ENCODE data around the gene ACOD1. TPM values are rescaled to one million over a fixed set of nuclear protein-coding genes. Genes with fewer than 3 reads are reported as not detected.

The ACOD1 gene
- total and polyA plus RNA-seq, 2 of the 13 experiments (the other 11 are each of a cell fraction or from before 2014, with no cell fraction given): not detected

DNA sequence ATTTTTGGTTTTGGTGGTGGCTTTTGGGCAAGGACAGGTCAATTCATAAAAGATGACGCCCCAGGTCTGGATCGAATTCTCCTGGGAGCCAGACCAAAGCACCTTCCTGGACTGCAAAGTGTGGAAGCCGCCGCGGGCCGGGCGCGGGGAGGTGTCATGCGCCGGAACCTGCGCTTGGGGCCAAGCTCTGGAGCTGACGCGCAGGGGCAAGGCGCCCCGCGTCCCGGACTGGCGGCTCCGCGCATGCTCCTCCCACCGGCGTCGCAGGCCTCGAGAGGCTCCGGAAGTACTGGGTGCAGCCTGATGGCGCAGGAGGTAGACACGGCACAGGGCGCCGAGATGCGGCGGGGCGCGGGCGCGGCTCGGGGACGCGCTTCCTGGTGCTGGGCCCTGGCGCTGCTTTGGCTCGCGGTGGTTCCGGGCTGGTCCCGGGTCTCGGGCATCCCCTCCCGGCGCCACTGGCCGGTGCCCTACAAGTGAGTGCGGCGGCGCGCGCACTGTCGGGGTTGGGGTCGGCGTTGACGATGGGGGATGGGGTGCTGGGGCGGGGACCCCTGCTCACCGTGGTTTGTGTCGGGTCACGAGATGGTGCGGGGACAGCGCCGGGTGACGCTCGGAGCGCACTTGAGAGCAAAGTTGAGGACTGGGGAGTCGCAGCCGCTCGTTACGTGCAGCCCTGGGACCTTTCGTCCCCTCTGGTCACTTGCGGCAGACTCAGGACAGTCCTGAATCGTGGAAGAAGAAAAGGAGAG, 43.7 kb downstream of the ACOD1 start, which contains the start of gene CLN5 (continued):
- TF ChIP-seq ZNF432 (CRISPR knock-in tag; IDR thresholded peaks at IDR 0.05; ENCODE audit: borderline replicate concordance) (no peak), TARDBP (CRISPR knock-in tag; IDR thresholded peaks at IDR 0.05) (no peak; the same call in 1 of the 2 replicates), ZNF572 (CRISPR knock-in tag; IDR thresholded peaks at IDR 0.05) (no peak), SALL2 (CRISPR knock-in tag; IDR thresholded peaks at IDR 0.05) (peak; percentile 95), BORCS8-MEF2B (CRISPR knock-in tag; IDR thresholded peaks at IDR 0.05) (peak; percentile 77; the same call in 1 of the 2 replicates), MLLT10 (CRISPR knock-in tag; IDR thresholded peaks at IDR 0.05) (no peak), ZNF724P (CRISPR knock-in tag; IDR thresholded peaks at IDR 0.05; ENCODE audit: borderline replicate concordance) (peak; percentile 94; the same call in 1 of the 2 replicates), KAT7 (CRISPR knock-in tag; IDR thresholded peaks at IDR 0.05; ENCODE audit: borderline replicate concordance) (peak; percentile 74; the same call in 1 of the 2 replicates), ZNF777 (CRISPR knock-in tag; IDR thresholded peaks at IDR 0.05) (peak; percentile 66; the same call in 1 of the 2 replicates), ZNF598 (CRISPR knock-in tag; IDR thresholded peaks at IDR 0.05; ENCODE audit: borderline replicate concordance) (0 out of 2 replicates have a peak, but pooled peaks have one; percentile 49), LCORL (IDR thresholded peaks at IDR 0.05) (no peak), LCORL (CRISPR knock-in tag; IDR thresholded peaks at IDR 0.05) (peak; percentile 76; the same call in 1 of the 2 replicates), SRSF4 (IDR thresholded peaks at IDR 0.05; ENCODE audit: low read depth, low read length, poor library complexity, severe bottlenecking) (no peak), ERF (CRISPR knock-in tag; IDR thresholded peaks at IDR 0.05) (peak; percentile 86), ZNF749 (CRISPR knock-in tag; IDR thresholded peaks at IDR 0.05; ENCODE audit: borderline replicate concordance) (peak; percentile 90; the same call in 1 of the 2 replicates), THAP11 (CRISPR knock-in tag; IDR thresholded peaks at IDR 0.05) (peak; percentile 88), MXI1 (IDR thresholded peaks at IDR 0.05; ENCODE audit: borderline replicate concordance, low read depth, low read length) (peak; percentile 82; the same call in 1 of the 3 replicates), TGIF2 (CRISPR knock-in tag; IDR thresholded peaks at IDR 0.05) (no peak), FOXC1 (CRISPR knock-in tag; IDR thresholded peaks at IDR 0.05; ENCODE audit: borderline replicate concordance) (peak; percentile 81; the same call in 1 of the 2 replicates)
- TF ChIP-seq, protein P1, sequence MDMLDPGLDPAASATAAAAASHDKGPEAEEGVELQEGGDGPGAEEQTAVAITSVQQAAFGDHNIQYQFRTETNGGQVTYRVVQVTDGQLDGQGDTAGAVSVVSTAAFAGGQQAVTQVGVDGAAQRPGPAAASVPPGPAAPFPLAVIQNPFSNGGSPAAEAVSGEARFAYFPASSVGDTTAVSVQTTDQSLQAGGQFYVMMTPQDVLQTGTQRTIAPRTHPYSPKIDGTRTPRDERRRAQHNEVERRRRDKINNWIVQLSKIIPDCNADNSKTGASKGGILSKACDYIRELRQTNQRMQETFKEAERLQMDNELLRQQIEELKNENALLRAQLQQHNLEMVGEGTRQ (IDR thresholded peaks at IDR 0.05; ENCODE audit: low read depth, low read length): no peak
- TF ChIP-seq, protein P1 (CRISPR knock-in tag; IDR thresholded peaks at IDR 0.05; ENCODE audit: borderline replicate concordance): no peak
- TF ChIP-seq, protein P2, sequence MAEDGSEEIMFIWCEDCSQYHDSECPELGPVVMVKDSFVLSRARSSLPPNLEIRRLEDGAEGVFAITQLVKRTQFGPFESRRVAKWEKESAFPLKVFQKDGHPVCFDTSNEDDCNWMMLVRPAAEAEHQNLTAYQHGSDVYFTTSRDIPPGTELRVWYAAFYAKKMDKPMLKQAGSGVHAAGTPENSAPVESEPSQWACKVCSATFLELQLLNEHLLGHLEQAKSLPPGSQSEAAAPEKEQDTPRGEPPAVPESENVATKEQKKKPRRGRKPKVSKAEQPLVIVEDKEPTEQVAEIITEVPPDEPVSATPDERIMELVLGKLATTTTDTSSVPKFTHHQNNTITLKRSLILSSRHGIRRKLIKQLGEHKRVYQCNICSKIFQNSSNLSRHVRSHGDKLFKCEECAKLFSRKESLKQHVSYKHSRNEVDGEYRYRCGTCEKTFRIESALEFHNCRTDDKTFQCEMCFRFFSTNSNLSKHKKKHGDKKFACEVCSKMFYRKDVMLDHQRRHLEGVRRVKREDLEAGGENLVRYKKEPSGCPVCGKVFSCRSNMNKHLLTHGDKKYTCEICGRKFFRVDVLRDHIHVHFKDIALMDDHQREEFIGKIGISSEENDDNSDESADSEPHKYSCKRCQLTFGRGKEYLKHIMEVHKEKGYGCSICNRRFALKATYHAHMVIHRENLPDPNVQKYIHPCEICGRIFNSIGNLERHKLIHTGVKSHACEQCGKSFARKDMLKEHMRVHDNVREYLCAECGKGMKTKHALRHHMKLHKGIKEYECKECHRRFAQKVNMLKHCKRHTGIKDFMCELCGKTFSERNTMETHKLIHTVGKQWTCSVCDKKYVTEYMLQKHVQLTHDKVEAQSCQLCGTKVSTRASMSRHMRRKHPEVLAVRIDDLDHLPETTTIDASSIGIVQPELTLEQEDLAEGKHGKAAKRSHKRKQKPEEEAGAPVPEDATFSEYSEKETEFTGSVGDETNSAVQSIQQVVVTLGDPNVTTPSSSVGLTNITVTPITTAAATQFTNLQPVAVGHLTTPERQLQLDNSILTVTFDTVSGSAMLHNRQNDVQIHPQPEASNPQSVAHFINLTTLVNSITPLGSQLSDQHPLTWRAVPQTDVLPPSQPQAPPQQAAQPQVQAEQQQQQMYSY (CRISPR knock-in tag; IDR thresholded peaks at IDR 0.05): peak; percentile 52; the same call in 1 of the 2 replicates
- TF ChIP-seq, protein P3, sequence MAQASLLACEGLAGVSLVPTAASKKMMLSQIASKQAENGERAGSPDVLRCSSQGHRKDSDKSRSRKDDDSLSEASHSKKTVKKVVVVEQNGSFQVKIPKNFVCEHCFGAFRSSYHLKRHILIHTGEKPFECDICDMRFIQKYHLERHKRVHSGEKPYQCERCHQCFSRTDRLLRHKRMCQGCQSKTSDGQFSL (CRISPR knock-in tag; IDR thresholded peaks at IDR 0.05): 0 out of 2 replicates have a peak, but pooled peaks have one; percentile 18
- TF ChIP-seq, protein P4, sequence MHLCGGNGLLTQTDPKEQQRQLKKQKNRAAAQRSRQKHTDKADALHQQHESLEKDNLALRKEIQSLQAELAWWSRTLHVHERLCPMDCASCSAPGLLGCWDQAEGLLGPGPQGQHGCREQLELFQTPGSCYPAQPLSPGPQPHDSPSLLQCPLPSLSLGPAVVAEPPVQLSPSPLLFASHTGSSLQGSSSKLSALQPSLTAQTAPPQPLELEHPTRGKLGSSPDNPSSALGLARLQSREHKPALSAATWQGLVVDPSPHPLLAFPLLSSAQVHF (CRISPR knock-in tag; IDR thresholded peaks at IDR 0.05): peak; percentile 49; the same call in 1 of the 2 replicates
